GM21447 (cell line): Measurements from ENCODE around the gene FGD1.

Experiments
- ATAC-seq: cut with Tn5 transposase; IDR thresholded peaks from one replicate; pipeline ENCODE4 v1.9.1; 2021; ENCODE audit not compliant: unreplicated experiment

The FGD1 gene

DNA sequence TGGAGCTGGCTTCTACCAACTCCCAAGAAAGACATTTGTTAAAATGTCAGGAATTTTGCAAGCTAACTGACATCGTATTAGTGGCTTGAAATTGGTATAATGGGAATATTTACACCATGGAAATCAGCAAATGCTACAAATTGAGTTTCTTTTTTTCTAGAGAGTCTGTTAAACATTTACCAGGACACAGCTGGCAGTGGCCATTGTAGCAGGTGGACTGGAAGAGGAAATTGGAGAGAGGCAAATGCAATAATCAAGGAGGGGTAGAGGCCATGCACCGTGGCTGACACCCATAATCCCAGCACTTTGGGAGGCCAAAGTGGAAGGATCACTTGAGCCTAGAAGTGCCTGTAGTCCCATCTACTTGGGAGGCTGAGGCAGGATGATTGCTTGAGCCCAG is 88.8 kb downstream of the FGD1 start:
- ATAC-seq, result no peak

DNA sequence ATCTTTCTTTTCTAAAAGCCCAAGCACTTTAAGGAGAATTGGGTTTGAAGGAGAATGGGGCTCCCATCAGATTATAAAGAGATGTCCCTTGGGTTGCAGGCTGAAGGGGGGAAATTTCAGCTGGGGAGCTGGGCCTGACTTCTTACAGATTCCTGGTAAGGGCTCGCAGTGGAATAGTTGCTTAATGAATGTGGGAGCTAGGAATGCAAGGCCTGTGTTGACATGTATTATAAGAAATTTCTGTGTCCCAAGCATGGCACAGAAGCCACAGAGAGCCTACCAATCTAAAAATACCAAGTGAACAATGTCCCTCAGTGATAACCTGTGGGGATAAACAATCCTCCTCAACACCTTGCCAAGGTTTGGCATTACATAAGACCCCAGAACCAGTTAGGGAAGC is 98.9 kb downstream of the FGD1 start:
- ATAC-seq, result no peak
